ENCODE results near the gene SMIM31. TPM values are rescaled to one million over a fixed set of nuclear protein-coding genes. Genes with fewer than 3 reads are reported as not detected.

The SMIM31 gene
- total RNA-seq, 2 donors from 2014 or later, result not detected

Other genes with a start within 250 kb of the SMIM31 start
- gene APELA, start 123.0 kb downstream of the SMIM31 start, total RNA-seq, result not detected
- under 1 TPM in 1 of 2 donors, not detected in 1; 0.45 TPM for gene TRIM61, start 223.5 kb downstream of the SMIM31 start, total RNA-seq

Data from T-helper 17 cell (primary cell).